CD4-positive, alpha-beta T cell (primary cell): ENCODE data around the gene TPD52L1. TPM values are rescaled to one million over a fixed set of nuclear protein-coding genes. Genes with fewer than 3 reads are reported as not detected.

Source experiments
- ATAC-seq: fragments of 200-7000 bp; cut with Tn5 transposase; one replicate; pipeline ENCODE4 v1.10.0; 2022; ENCODE audit warnings: mild to moderate bottlenecking; ENCODE audit not compliant: poor library complexity
- CTCF ChIA-PET: fragments of 350-600 bp; sonication (Branson Sonifier 250); formaldehyde crosslinking; loops from one replicate; lab custom pipeline; 2021; ENCODE audit warnings: antibody characterized with exemption, inconsistent platforms; lab: Charles Lee
- POLR2A ChIA-PET: fragments of 350-600 bp; sonication (Branson Sonifier 250); formaldehyde crosslinking; loops from one replicate; lab custom pipeline; 2021; ENCODE audit warnings: antibody characterized with exemption, inconsistent platforms; lab: Charles Lee
- DNase-seq, 14 experiments: peaks; one replicate each; pipeline ENCODE4 v3.0.0-alpha.2; 2013 to 2020; ENCODE audit warnings: mixed read lengths in 2 of 14
- H3K27ac ChIP-seq, 2 donors: one replicate each; pipeline versions ENCODE4 v1.5.1 to v1.7.0; 2013; ENCODE audit warnings: low read length in 2 of 2, low read depth in 1 of 2, mild to moderate bottlenecking in 1 of 2
- H3K27me3 ChIP-seq, 2 experiments: 1 replicate in 1 of 2; 2 replicates in 1 of 2; pipeline versions ENCODE4 v1.6.1 to v1.7.0; 2013; ENCODE audit warnings: low read length in 2 of 2, control low read depth in 1 of 2, mild to moderate bottlenecking in 1 of 2, moderate library complexity in 1 of 2; ENCODE audit not compliant: insufficient read depth in 2 of 2, control insufficient read depth in 1 of 2
- H3K36me3 ChIP-seq: one replicate; pipeline ENCODE4 v1.6.1; 2013; ENCODE audit warnings: low read length, control low read depth; ENCODE audit not compliant: insufficient read depth
- H3K4me1 ChIP-seq: one replicate; pipeline ENCODE4 v1.6.1; 2013; ENCODE audit warnings: low read length, control low read depth; ENCODE audit not compliant: insufficient read depth
- H3K4me3 ChIP-seq: one replicate; pipeline ENCODE4 v1.5.1; 2013; ENCODE audit warnings: mild to moderate bottlenecking, low read length, moderate library complexity
- H3K9me3 ChIP-seq, 2 experiments: 1 replicate in 1 of 2; 2 replicates in 1 of 2; pipeline versions ENCODE4 v1.6.1 to v1.7.0; 2013; ENCODE audit warnings: low read length in 2 of 2, mild to moderate bottlenecking in 2 of 2, control low read depth in 1 of 2, moderate library complexity in 1 of 2; ENCODE audit not compliant: control insufficient read depth in 1 of 2, insufficient read depth in 1 of 2
- H3K27ac Mint-ChIP-seq: one replicate; pipeline ENCODE4 v1.8.0; 2020; ENCODE audit warnings: mixed read lengths
- H3K27me3 Mint-ChIP-seq: one replicate; pipeline ENCODE4 v1.8.0; 2021; ENCODE audit warnings: mixed read lengths
- H3K36me3 Mint-ChIP-seq: one replicate; pipeline ENCODE4 v1.8.0; 2021; ENCODE audit warnings: low read depth, mixed read lengths
- H3K4me1 Mint-ChIP-seq: one replicate; pipeline ENCODE4 v1.8.0; 2021; ENCODE audit warnings: low read depth, mixed read lengths
- H3K4me3 Mint-ChIP-seq: one replicate; pipeline ENCODE4 v1.8.0; 2020; ENCODE audit warnings: mild to moderate bottlenecking, mixed read lengths
- H3K9me3 Mint-ChIP-seq: one replicate; pipeline ENCODE4 v1.8.0; 2020; ENCODE audit warnings: mixed read lengths
- CTCF ChIP-seq: fragments of 200-600 bp; IDR thresholded peaks from one replicate; pipeline ENCODE4 v1.8.0; 2022; ENCODE audit warnings: antibody characterized with exemption, mild to moderate bottlenecking
- intact Hi-C, 2 experiments: fragments of 100-400 bp; cut with DNase I in 1 of 2; cut with micrococcal nuclease in 1 of 2; formaldehyde crosslinking; loops; one replicate each; pipeline versions ENCODE4 v1.15.1 to v1.9.0; 2023 to 2025; cut with DNase I, micrococcal nuclease
- total RNA-seq, 174 experiments: library from RNA in 2 of 174; stranded (reverse) in 2 of 174; gene quantifications; one replicate each; pipeline ENCODE4 v1.2.3 and lab custom pipeline; 2021 to 2026

Gene TPD52L1
- total RNA-seq, 2 experiments from 2014 or later, result not detected

GRCh38 chr6:125232466-125232865 lies 78.9 kb downstream of the TPD52L1 start:
- Histone ChIP-seq H3K36me3 (no peaks in the 10 kb centered on the region), H3K9me3 (no peaks in the 10 kb centered on the region), H3K4me1 (no peaks in the 10 kb centered on the region), H3K27me3 (no peaks in the 10 kb centered on the region), H3K4me3 (no peak overlapping the region), H3K27ac (no peak overlapping the region)
- ChIA-PET POLR2A (no interaction called here), CTCF (no interaction called here)
- no peaks in the 10 kb centered on the region for H3K27me3 Mint-ChIP-seq
- no peaks in the 10 kb centered on the region for H3K9me3 Mint-ChIP-seq
- no peaks in the 10 kb centered on the region for H3K36me3 Mint-ChIP-seq
- H3K4me1 Mint-ChIP-seq, result no peaks in the 10 kb centered on the region
- TF ChIP-seq CTCF, result no peak
- ATAC-seq (no peak), DNase-seq (no peak)
- intact Hi-C loops, result no loop called here
- no peak overlapping the region for H3K4me3 Mint-ChIP-seq
- no peak overlapping the region for H3K27ac Mint-ChIP-seq

- H3K4me3 ChIP-seq, result no peak overlapping the region
- Mint-ChIP-seq H3K27ac (no peak overlapping the region), H3K4me1 (no peaks in the 10 kb centered on the region), H3K36me3 (no peaks in the 10 kb centered on the region), H3K27me3 (no peaks in the 10 kb centered on the region), H3K9me3 (no peaks in the 10 kb centered on the region), H3K4me3 (no peak overlapping the region)
- intact Hi-C loops, result no loop called here
- no peaks in the 10 kb centered on the region for H3K9me3 ChIP-seq
- no peaks in the 10 kb centered on the region for H3K36me3 ChIP-seq
- no peak overlapping the region for H3K27ac ChIP-seq
- no peaks in the 10 kb centered on the region for H3K27me3 ChIP-seq
- no peak for DNase-seq
- ATAC-seq, result no peak
- H3K4me1 ChIP-seq, result no peaks in the 10 kb centered on the region
- ChIA-PET CTCF (no interaction called here), POLR2A (no interaction called here)
- TF ChIP-seq CTCF, result no peak
Observed at GRCh38 chr6:125233202-125233601, 79.6 kb downstream of the TPD52L1 start.

- H3K27me3 ChIP-seq, result no peaks in the 10 kb centered on the region
- H3K9me3 ChIP-seq, result peaks cover 0 to 11% of the 10 kb centered on the region in 2 experiments
- no peaks in the 10 kb centered on the region for H3K4me1 ChIP-seq
- no peak for TF ChIP-seq CTCF
- ChIA-PET CTCF (interaction anchor here (0.5 kb wide), 1 partner anchor 131 kb away, joined by 3 read pairs; no protein-coding TSS in a partner anchor), POLR2A (no interaction called here)
- Mint-ChIP-seq H3K9me3 (peaks cover 9% of the 10 kb centered on the region), H3K4me1 (no peaks in the 10 kb centered on the region), H3K36me3 (no peaks in the 10 kb centered on the region), H3K27me3 (no peaks in the 10 kb centered on the region), H3K27ac (no peak overlapping the region), H3K4me3 (no peak overlapping the region)
- no peak for DNase-seq
- no peak overlapping the region for H3K4me3 ChIP-seq
- no peak for ATAC-seq
- H3K36me3 ChIP-seq, result no peaks in the 10 kb centered on the region
- H3K27ac ChIP-seq, result no peak overlapping the region
- intact Hi-C loops, result no loop called here
Observed at GRCh38 chr6:125236536-125237327, 83.2 kb downstream of the TPD52L1 start.
